Fibroblast of skin of right quadriceps (primary cell): ENCODE measurements around the gene PRELID3B.

Experiments
- DNase-seq: peaks from one replicate; pipeline ENCODE4 v3.0.0-alpha.2; 2013

The PRELID3B gene

DNA sequence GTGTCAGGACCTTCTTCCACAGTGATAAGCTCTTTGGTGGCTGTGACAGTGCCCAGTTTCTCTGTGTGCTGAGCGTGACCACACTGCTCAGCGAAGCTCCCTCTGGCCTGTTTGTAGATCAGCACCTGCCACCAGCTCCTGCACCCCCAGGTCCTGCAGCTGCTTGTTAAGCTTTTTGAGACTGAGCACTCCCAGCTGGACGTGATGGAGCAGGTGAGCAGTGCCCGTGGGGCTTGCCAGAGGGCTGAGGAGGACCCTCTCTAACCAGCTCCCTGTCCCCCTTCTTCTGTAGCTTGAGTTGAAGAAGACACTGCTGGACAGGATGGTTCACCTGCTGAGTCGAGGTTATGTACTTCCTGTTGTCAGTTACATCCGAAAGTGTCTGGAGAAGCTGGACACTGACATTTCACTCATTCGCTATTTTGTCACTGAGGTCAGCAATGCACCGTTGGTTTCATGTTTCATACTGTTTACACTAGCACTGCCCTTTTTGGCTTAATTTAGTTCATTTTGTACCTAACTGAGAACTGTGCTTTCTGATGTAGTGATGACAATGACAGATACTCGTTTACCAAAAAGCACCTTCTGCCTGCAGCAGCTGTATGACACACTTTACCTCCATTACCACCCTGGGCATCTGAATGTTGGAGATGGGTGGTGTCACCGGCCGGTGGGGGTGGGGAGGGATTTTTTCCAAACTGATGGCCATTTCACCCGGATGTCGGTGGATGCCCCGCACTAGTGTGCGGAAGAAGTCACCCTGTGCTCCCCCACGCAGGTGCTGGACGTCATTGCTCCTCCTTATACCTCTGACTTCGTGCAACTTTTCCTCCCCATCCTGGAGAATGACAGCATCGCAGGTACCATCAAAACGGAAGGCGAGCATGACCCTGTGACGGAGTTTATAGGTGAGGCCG, 49.0 kb downstream of the PRELID3B start:
- DNase-seq, result no peak

- DNase-seq, result no peak
Measured at GRCh38 chr20:58992911-58993310, 49.7 kb downstream of the PRELID3B start.

DNA sequence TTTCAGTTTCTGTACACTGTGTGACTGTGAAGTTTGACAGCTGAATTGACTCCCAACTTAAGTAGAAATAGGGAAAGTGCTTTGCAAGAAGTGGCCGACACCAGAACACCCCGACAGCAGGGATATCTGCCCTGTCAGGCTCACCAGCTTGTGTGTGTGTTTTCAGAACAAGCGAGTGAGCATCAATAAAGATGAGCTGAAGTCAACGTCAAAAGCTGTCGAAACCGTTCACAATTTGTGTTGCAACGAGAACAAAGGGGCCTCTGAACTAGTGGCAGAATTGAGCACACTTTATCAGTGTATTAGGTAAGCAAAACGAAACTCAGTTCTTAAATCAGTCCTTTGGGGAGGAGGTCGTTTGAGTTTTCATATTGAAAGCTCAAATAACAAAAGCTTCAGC, 50.9 kb downstream of the PRELID3B start:
- no peak for DNase-seq

- DNase-seq, result no peak
Measured at GRCh38 chr20:58990651-58991445, 51.7 kb downstream of the PRELID3B start.

- no peak for DNase-seq
Measured at GRCh38 chr20:58989196-58989595, 53.4 kb downstream of the PRELID3B start.

- no peak for DNase-seq
Measured at GRCh38 chr20:58988565-58988882, 54.1 kb downstream of the PRELID3B start.

GRCh38 chr20:58987790-58988564, 54.6 kb downstream of the PRELID3B start:
- DNase-seq, result no peak

DNA sequence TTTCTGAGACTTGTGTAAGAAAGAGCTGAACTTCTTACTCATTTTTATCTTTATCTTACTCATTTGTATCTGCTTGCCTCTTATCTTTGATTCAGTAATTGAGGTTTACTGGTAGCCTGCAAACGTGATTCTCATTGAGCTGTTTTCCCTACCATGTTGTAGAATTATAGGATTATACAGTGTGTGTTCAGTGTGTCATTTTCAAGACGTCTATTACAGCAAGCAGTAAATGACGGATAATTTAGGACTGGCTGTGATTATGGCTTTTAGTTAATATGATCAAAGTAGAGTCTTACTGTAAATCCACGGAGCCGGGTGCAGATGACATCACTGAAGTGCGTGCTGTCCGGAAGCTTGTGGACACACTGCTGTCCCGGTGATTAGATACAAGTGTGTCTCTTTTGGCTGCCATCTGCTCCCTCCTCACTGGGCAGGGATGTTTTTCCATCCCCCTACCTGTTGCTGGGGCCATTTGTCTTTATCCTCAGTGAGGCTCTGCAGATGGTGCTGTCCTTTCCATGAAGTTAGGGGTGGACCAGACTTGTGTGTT, 55.5 kb downstream of the PRELID3B start:
- no peak for DNase-seq

GRCh38 chr20:58986286-58986967, 56.2 kb downstream of the PRELID3B start:
- no peak for DNase-seq

GRCh38 chr20:58985656-58986055, 56.9 kb downstream of the PRELID3B start:
- DNase-seq, result no peak

DNA sequence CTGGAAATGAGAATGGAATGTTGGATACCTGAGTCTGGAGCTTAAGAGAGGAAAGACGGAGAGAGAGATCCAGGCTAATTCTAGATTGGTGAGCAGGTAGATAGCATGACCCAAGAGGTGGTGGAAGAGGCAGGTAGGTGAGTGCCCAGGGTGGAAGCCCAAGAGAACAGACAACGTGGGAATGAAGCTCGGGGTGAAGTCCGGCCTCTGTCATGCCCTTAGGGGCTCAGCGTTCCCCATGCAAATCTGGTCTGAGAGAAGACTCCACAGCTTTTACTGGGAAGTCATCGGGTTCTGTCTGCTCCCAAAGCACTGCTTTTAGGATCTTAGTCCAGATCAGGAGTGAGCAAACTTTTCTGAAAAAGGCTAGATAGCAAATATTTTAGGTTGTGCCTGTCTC, 57.9 kb downstream of the PRELID3B start:
- no peak for DNase-seq
